K562 (cell line): ENCODE results near the gene TMEM38B. TPM values are rescaled to one million over a fixed set of nuclear protein-coding genes. Genes with fewer than 3 reads are reported as not detected.

ENCODE experiments used
- polyA plus RNA-seq, 8 experiments: library from polyadenylated mRNA; depleted of rRNA in 4 of 8; stranded (reverse) in 5 of 8; unstranded in 3 of 8; fragments of >200 nt; fragmentation: Nextera tagmentation in 2 of 8; fragmentation: Illumina TruSeq in 1 of 8; extraction: Ambion mirVana in 2 of 8; extraction: Trizol in 1 of 8; gene quantifications; 2 replicates each; pipeline versions ENCODE4 v1.2.1 to v1.2.3, GENCODE V29; 2011 to 2014; ENCODE audit warnings: inconsistent platforms in 1 of 8, missing spikeins in 1 of 8
- total RNA-seq, 7 experiments: library from RNA; depleted of rRNA in 6 of 7; stranded (reverse); fragments of >200 nt in 6 of 7; fragmentation: Illumina TruSeq in 2 of 7; extraction: Trizol in 2 of 7; gene quantifications; 2 replicates each; pipeline versions ENCODE4 v1.2.1 to v1.2.3, GENCODE V29; 2011 to 2021; ENCODE audit warnings: low replicate concordance in 1 of 7
- TF ChIP-seq, protein P1 (sequence below), 2 experiments: fragments of 450-650 bp; formaldehyde crosslinking in 1 of 2; IDR thresholded peaks; 2 replicates each; pipeline versions ENCODE4 v1.4.0 to v1.6.1; 2014 to 2020; ENCODE audit warnings: mild to moderate bottlenecking in 2 of 2, borderline replicate concordance in 1 of 2, low read depth in 1 of 2

Gene TMEM38B
- total and polyA plus RNA-seq, 9 of the 15 experiments (the other 6 are each of a cell fraction or from before 2014, with no cell fraction given): 26.0 to 57.5 (median 38.5) TPM

DNA sequence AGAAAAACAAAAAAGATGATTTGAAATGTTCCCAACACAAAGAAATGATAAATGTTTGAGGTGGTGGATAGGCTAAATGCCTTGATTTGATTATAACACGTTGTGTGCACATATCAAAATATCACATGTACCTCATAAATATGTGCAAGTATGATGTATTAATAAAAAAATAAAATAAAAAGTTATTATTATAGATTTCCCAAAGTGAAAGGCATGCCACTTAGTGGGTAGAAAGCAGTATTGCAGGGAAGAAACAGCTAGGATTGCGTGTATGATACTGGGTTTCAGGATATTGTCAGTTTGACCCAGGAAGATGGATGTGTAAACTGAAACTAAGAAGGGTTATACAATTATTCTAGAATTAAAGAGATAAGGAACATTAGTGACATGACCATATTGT lies 3.6 kb upstream of the TMEM38B start (continued):
- TF ChIP-seq, protein P1, sequence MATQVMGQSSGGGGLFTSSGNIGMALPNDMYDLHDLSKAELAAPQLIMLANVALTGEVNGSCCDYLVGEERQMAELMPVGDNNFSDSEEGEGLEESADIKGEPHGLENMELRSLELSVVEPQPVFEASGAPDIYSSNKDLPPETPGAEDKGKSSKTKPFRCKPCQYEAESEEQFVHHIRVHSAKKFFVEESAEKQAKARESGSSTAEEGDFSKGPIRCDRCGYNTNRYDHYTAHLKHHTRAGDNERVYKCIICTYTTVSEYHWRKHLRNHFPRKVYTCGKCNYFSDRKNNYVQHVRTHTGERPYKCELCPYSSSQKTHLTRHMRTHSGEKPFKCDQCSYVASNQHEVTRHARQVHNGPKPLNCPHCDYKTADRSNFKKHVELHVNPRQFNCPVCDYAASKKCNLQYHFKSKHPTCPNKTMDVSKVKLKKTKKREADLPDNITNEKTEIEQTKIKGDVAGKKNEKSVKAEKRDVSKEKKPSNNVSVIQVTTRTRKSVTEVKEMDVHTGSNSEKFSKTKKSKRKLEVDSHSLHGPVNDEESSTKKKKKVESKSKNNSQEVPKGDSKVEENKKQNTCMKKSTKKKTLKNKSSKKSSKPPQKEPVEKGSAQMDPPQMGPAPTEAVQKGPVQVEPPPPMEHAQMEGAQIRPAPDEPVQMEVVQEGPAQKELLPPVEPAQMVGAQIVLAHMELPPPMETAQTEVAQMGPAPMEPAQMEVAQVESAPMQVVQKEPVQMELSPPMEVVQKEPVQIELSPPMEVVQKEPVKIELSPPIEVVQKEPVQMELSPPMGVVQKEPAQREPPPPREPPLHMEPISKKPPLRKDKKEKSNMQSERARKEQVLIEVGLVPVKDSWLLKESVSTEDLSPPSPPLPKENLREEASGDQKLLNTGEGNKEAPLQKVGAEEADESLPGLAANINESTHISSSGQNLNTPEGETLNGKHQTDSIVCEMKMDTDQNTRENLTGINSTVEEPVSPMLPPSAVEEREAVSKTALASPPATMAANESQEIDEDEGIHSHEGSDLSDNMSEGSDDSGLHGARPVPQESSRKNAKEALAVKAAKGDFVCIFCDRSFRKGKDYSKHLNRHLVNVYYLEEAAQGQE (IDR thresholded peaks at IDR 0.05; ENCODE audit: borderline replicate concordance): peak; percentile 33; the same call in 1 of the 2 replicates
- TF ChIP-seq, protein P1 (CRISPR knock-in tag; IDR thresholded peaks at IDR 0.05; ENCODE audit: low read depth): no peak
